GM21447 (cell line): ENCODE data around the gene ITPR2.
"Not testable (repeated sequence)": the region's sequence is repeated elsewhere in the genome, so short reads cannot be mapped to it uniquely, and the experiment has no call there.

Experiments
- ATAC-seq: cut with Tn5 transposase; IDR thresholded peaks from one replicate; pipeline ENCODE4 v1.9.1; 2021; ENCODE audit not compliant: unreplicated experiment

The ITPR2 gene

GRCh38 chr12:26791301-26791791 lies 41.6 kb downstream of the ITPR2 start:
- ATAC-seq, result peak; percentile 77

GRCh38 chr12:26790645-26790994 lies 42.4 kb downstream of the ITPR2 start:
- no peak for ATAC-seq

- ATAC-seq, result no peak
These were observed 43.0 kb downstream of the ITPR2 start for GRCh38 chr12:26789731-26790644.

- ATAC-seq, result no peak
These were observed 46.0 kb downstream of the ITPR2 start for GRCh38 chr12:26786865-26787514.

GRCh38 chr12:26786491-26786864 lies 46.5 kb downstream of the ITPR2 start:
- no peak for ATAC-seq

- not testable (repeated sequence) for ATAC-seq
These were observed 49.1 kb downstream of the ITPR2 start for GRCh38 chr12:26783816-26784379.

- ATAC-seq, result no peak
These were observed 49.9 kb downstream of the ITPR2 start for GRCh38 chr12:26783131-26783526.

GRCh38 chr12:26782372-26783130 lies 50.4 kb downstream of the ITPR2 start:
- ATAC-seq, result no peak

- ATAC-seq, result not testable (repeated sequence)
These were observed 52.3 kb downstream of the ITPR2 start for GRCh38 chr12:26780656-26781055.

- not testable (repeated sequence) for ATAC-seq
These were observed 54.7 kb downstream of the ITPR2 start for GRCh38 chr12:26778173-26778775.

GRCh38 chr12:26777236-26777635 lies 55.8 kb downstream of the ITPR2 start:
- no peak for ATAC-seq

- ATAC-seq, result not testable (repeated sequence)
These were observed 57.0 kb downstream of the ITPR2 start for GRCh38 chr12:26775991-26776390.

GRCh38 chr12:26773313-26774104 lies 59.5 kb downstream of the ITPR2 start:
- ATAC-seq, result no peak

GRCh38 chr12:26771861-26772260 lies 61.1 kb downstream of the ITPR2 start:
- ATAC-seq, result no peak

GRCh38 chr12:26770239-26771070 lies 62.5 kb downstream of the ITPR2 start:
- no peak for ATAC-seq

GRCh38 chr12:26769611-26770010 lies 63.4 kb downstream of the ITPR2 start:
- no peak for ATAC-seq

- ATAC-seq, result peak; percentile 73
These were observed 64.1 kb downstream of the ITPR2 start for GRCh38 chr12:26768611-26769603.

- no peak for ATAC-seq
These were observed 65.1 kb downstream of the ITPR2 start for GRCh38 chr12:26767865-26768264.
